NCI-H1105 (cell line): ENCODE measurements around the gene RCCD1.
"Not testable (repeated sequence)": the region's sequence is repeated elsewhere in the genome, so short reads cannot be mapped to it uniquely, and the experiment has no call there.

Source experiments
- DNase-seq: peaks from one replicate; lab custom pipeline; 2025; lab: John Stamatoyannopoulos, UW

Gene RCCD1

DNA sequence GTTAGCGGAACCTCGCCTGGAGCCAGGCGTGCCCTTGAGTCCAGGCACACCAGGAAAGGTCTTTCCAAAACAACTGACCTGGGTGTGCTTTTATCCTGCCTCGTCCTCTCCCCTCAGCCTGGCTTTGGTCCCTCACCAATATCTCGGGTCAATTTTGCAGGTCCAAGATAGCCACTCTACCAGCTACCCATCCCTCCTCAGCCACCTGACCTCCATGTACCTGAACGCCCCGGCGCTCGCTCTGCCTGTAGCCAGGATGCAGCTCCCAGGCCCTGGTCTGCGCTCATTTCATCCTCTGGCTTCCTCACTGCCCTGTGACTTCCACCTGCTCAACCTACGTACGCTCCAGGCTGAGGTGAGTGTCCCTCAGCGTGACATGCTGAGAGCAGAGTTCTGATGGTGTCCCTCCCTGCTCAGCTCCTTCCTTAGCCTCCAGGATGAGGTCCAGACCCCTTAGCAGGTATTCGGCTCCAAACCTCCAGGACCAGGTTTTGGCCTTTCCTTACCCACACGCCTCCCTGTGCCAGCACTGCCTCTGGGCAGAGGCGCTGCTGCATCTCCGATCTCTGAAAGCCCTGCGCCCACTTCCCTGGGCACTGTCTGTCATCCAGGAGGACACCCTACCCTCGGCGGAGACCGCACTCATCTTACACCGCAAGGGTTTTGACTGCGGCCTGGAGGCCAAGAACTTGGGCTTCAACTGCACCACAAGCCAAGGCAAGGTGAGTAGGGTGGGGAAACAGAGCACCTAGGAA is 36.5 kb upstream of the RCCD1 start:
- no peak for DNase-seq

DNA sequence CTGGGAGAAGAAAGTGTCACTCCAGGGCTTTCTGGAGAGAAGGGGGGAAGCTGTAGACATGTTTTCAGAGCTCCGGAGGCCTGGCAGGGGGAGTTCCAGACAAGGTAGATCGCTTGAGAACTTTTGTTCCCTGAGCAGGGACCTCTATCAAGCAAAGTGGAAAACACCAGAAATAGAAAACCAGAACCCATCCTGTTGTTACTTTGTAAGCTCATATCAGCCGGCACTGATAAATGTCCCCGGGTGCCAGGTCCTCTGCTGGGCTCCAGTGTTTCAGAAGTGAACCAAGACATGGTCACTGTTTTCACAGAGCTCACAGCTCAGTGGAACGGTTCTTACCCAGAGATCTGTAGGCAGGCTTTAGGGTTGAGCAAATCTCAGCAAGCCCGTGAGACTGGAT is 35.8 kb upstream of the RCCD1 start:
- DNase-seq: no peak

DNA sequence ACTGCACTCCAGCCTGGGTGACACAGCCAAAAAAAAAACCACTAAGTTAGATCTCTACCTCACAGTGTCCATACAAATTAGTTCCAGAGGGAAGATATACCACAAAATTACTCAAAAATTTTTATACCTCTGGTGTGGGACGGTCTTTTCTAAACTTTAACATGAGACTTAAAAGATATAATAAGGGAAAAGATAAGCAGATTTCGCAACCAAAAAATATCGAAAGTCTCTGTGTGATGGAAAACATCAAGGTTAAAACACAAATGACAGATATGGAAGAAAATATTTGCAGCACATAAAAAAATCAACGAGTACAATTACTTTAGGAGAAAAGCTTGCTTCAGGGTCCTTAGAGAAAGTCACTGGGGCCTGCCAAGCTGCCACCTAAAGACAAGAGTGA is 32.8 kb upstream of the RCCD1 start:
- no peak for DNase-seq

DNA sequence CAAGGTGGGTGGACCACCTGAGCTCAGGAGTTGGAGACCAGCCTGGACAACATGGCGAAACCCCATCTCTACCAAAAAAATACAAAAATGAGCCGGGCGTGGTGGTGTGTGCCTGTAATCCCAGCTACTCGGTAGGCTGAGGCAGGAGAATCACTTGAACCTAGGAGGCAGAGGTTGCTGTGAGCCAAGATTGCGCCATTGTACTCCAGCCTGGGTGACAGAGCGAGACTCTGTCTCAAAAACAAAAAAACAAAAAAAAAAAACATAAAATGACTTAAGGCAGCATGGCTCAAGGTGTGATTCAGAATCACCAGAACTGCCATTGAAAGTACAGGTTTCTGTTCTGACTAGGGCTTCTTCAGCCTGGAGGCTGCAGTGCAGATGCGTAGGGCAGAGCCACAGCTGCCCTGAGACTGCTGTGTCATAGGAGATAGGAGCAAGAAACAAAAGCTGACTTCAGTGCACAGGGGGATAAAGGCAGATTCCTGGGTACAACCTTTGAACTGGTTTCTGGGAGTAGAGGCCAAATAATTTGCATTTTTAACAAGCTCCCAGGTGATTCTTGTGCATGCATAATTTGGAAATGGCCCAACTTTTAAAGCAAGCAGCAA is 31.9 kb upstream of the RCCD1 start:
- DNase-seq: not testable (repeated sequence)

DNA sequence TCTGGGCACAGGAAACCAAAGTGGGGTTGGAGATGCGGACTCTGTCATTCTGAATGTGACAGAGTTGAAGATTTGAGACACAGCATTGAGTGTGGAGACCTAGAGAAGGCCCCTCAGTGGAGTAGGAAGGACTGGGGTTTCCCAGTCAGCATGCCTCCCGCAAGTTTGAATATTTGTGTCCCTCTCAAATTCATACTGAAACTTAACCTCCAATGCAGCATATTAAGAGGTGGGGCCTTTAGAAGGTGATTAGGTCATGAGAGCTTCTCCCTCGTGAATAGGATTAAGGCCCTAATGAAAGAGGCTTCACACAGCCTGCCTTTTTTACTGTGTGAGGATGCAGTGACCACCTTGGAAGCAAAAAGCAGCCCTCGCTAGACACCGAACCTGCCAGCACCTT is 30.3 kb upstream of the RCCD1 start:
- no peak for DNase-seq

DNA sequence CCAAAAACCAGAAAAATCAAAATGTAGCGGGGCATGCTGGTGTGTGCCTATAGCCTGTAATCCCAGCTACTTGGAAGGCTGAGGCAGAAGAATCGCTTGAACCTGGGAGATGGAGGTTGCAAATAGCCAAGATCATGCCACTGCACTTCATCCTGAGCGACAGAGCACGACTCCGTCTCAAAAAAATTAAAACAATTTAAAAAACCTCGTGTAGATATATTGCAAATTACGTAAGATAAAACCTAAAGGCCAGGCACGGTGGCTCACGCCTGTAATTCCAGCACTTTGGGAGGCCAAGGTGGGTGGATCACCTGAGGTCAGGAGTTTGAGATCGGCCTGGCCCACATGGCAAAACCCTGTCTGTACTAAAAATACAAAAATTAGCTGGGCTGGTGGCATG is 27.9 kb upstream of the RCCD1 start:
- not testable (repeated sequence) for DNase-seq

DNA sequence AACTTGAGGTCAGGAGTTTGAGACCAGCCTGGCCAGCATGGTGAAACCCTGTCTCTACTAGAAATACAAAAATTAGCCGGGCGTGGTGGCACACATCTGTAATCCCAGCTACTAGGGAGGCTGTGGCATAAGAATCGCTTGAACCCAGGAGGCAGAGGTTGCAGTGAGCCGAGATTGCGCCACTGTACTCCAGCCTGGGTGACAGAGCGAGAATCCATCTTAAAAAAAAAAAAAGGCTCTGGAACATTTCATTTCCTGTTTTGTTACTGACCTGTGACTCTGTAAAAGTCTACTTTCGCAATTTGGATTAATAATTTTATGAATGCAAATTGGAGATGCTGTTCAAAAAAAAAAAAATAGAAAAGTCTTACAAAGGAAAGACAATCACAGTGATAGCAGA is 26.6 kb upstream of the RCCD1 start:
- not testable (repeated sequence) for DNase-seq

DNA sequence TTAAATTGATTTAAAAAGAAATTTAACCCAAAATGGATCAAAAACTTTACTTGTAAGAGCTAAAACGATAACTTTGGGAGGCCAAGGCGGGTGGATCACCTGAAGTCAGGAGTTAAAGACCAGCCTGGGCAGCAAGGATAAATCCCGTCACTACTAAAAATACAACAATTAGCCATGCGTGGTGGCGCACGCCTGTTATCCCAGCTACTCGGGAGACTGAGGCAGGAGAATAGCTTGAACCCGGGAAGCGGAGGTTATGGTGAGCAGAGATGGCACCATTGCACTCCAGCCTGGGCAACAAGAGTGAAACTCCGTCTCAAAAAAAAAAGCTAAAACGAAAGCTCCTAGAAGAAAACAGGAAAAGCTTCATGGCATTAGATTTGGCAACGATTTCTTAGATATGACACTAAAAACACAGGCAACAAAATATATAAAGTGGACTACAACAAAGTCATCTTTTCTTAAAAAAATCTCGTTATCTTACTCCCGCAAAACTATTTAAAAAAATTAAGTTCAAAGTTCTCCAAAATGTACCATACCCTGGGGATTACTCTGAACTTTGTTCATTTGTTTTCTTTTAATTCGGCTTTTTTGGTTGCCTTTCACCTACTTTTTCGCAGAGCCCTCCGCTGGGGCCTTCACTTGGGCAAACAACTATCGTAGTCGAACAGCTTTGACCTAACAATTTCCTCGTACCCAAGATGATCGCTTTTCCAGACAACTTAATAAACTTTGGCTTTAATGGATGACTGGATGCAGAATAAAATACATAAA is 25.3 kb upstream of the RCCD1 start:
- DNase-seq: no peak

DNA sequence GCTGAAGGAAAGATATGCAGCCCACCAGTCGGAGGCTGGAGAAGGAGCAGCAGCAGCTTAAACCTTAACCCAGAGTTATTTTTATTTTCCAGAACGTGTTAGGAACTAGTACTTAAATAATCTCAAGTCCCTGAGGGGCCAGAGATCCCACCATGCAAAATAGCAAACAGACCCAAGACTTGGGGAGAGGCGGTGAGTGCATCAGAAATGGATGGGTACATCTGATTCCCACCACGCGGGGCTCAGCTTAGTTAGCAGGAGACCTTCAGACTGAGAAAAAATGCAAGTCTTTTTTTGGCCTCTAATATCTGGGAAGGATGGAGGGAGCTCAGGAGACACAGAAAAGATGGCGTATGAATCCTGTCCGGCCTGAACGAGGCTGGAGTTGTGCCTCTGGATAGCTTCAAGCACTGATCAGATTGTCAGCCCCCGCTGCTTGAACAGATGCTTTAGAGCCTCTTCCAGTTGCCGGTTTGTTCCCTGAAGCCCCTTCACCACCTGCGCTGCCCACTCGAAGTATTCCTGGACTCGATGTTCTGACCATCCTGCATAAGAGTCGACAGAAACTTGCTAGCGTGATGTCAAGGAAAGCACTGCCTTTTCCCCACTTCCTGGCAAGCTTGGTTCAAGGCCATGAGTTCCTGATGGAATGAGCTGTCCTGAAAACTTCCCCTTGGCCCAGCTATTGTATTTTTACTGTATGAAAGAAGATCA is 23.7 kb upstream of the RCCD1 start:
- DNase-seq: no peak

DNA sequence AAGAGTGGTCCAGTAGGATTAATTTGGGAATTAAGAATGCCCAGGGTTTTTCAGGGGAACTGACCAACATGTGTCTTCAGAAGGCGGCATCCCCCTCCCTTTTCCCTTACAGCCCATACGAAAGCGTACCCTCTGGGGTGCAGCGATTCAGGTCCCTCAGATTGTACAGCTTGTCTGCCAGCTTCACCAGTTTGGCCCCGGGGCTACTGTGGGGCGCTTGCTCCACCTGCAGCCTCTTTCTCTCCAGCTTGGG is 23.2 kb upstream of the RCCD1 start:
- DNase-seq: no peak

DNA sequence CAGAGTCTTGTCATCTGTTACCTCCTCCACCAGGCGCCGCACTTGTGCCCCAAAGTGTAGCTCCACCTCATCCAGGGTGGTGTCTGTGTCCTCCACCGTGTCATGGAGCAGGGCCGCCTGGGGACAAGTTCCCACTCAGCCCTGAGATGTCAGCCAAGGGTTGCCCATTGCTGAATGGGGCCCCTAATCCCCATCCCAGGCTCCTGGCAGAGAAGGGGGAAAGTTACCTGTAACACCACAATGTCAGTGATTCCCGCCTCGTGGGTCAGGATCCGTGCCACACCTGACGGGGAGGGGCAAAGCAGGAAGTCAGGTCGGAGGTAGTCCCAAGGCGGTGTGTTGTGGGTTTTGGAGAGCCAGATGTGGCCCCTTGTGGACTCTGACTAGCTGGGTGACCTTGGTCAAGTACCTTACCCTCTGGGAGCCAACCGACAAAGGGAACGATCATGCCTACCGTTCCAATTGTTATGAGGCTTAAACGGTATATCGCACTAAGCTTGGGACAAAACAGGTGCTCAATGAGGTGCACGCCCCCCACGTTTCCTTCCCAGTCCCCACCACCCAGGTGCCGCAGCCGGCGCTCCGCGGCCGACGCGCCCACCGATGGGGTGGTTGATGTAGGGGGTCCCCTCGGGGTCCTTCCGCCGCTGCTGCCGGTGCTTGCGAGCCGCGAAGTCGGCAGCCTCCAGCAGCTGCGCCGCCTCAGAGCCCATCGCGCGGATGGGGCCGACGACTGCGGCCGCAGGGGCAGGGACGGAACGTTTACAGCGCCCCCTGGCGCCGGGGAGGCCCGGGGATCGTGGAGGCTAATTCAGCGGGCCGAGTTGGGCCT is 22.6 kb upstream of the RCCD1 start, which contains the start of gene HDDC3:
Gene HDDC3 (minus strand): TSS at position 722 of the 832 bp plus-strand sequence. CDS start 9 bp downstream, at position 713.
- peak; percentile 71 for DNase-seq

DNA sequence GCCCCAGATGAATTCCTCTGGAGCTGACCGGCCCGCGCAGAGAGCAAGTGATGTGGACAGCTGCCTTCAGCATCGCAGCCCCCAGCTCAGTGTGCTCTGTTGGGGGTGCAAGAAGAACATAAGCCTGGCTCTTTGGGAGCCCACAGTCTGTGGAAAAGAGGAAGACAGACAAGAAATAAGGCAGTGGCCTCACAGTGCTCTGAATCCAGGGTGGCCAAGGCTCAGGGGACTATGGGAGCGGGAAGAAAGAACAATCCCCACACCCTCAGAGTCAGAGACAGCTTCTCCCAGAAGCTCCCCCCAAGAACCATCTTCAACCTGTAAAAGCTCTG is 22.1 kb upstream of the RCCD1 start:
- DNase-seq: no peak

DNA sequence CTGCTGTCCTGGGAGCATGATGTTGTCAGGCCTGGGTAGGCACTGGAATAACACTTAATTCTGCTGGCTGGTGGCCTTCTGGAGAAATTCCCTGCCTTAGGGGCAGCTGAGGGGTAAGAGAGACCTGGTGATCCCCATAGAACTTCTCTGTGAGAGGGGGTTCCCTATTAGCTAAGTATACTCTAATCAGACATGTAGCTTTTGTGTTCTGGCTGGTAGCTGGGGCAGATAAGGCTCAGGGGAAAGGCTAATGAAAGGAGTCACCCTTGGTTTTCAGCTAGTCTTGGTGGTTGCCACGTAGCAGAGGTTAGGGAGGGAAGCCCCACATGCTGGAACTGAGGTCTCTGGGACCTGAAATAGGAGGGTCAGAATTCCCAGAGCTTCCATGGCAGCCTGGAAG is 21.4 kb upstream of the RCCD1 start:
- DNase-seq: no peak

DNA sequence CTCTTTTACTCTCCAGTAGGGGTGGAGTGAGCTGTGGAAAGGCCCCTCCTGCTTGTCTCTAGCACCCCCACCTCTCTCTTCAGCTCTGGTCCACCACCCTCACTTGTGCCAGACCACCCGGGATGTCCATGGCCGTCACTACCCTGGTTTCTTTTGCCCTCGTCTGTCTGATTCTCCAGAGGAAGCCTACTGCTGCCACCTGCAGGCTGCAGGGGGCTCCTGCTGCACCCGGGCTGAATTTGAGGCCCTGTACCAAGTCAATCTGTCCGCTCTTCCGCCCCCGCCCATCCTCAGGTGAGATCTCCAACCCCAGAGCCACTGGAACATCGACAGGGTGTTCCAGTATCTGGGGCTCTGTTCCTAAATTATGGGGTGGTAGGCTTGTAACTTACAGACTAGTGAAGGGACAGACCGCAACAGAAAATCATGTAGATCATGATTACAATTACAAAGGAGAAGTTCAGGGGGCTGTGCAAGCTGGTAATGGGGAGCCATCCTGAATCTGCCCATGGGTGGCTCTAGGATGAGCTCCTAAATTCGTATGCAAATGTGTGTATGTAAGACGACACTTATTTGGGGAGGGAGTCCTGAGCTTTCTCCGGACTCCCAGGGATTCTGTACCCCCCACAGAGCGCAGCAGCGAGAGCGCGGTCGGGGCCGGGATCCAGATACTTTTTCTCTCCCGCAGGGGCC is 20.3 kb upstream of the RCCD1 start:
- DNase-seq: peak; percentile 66

DNA sequence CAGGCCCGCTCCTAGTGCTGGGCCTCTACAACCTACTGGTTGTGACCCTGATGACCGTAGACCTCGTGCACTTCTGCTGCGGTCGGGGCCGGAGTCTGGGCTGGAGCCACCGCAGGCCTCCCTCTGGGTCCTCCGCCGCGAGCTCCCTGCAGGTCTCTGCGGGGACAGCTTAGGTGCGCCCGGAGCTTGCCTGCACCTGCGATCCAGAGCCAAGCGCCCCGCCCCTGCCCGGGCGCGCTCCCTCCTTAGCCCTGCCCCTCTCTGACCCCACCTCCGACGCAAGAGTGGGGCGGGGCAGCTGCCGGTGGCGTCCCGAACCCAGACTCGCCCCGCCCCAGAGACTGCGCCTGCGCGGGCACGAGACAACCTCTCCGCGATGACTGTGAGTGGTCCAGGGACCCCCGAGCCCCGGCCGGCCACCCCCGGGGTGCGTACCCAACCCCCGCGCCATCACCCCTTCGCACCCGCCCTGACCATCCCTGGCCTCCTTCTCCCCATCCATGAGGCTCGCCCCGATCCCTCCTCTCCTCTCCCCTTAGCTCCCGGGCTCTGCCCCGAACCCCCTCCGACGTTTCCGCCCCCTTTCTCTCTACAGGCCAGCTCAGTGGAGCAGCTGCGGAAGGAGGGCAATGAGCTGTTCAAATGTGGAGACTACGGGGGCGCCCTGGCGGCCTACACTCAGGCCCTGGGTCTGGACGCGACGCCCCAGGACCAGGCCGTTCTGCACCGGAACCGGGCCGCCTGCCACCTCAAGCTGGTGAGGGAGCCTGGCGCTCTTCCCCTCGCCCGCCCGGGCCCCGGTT is 19.5 kb upstream of the RCCD1 start, which contains the start of gene UNC45A:
Gene UNC45A (plus strand): TSS at position 337 of the 803 bp plus-strand sequence. CDS start 40 bp downstream, at position 377.
- peak; percentile 76 for DNase-seq

DNA sequence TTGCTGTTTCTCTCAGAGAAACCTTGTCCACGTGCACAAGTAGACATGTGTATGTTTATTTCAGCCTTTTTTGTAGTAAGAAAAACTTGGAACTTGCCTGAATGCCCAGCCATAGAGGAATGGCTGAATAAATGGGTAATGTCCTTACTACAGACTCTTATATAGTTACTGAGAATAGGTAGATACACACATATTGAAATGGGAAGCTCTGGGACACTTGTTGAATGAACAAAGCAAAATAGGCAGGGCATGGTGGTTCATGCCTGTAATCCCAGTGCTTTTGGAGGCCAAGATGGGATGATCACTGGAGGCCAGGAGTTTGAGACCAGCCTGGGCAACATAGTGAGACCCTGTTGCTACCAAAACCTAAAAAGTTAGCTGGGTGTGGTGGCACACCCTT is 17.9 kb upstream of the RCCD1 start:
- no peak for DNase-seq

DNA sequence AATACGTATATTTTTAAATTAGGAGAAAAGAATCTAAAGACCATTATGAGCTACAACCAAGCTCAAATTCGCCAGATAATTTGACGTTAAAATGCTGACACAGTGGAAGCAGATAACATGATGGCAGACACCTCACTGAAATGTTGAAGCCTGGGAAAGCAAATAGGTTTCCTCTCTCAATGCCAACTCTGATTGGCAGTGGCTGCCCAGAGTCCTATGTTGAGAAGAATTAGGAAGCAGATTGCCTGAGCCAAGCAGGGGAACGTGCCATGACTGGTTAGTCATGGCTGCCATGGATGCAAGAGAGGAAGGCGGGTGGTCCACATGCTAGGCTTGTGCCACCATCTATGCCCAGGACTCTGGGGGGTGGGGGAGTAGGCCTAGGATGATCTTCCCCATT is 16.4 kb upstream of the RCCD1 start:
- DNase-seq: no peak

DNA sequence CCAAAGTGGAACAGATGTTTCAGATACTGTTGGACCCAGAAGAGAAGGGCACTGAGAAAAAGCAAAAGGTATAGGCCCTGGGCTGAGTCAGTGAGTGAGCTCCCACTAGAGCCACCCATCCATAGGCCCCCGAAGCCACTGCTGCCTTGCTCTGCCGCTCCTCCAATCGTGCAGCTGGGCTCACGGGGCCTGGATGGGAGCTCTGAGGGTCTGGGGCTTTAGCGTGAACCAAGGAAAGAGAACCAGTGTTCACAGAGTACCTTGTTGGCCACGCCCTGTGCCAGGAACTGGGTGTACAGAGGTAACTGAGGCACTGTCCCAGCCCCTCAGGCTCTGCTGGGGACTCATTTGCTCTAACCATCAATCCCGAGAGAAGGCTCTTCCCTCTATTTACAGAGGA is 14.9 kb upstream of the RCCD1 start:
- no peak for DNase-seq

DNA sequence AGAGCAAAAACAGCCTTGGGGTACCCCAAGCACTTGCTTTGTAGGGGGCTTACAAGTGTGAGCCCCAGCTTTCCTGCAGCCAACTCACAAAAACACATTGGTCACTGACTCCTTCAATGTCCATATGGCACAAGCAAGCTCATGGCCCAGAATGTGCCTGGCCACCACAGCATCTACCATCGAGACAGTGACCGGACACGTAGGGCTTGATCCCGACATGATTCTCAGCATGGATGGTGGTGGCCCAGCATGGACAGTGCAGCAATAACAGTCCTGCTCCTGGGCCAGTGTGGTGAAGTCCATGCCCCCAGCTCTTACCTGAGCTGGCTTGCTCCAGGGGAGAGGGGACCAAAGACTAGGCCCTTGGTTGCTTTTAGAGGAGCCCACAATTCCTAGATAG is 13.6 kb upstream of the RCCD1 start:
- no peak for DNase-seq

DNA sequence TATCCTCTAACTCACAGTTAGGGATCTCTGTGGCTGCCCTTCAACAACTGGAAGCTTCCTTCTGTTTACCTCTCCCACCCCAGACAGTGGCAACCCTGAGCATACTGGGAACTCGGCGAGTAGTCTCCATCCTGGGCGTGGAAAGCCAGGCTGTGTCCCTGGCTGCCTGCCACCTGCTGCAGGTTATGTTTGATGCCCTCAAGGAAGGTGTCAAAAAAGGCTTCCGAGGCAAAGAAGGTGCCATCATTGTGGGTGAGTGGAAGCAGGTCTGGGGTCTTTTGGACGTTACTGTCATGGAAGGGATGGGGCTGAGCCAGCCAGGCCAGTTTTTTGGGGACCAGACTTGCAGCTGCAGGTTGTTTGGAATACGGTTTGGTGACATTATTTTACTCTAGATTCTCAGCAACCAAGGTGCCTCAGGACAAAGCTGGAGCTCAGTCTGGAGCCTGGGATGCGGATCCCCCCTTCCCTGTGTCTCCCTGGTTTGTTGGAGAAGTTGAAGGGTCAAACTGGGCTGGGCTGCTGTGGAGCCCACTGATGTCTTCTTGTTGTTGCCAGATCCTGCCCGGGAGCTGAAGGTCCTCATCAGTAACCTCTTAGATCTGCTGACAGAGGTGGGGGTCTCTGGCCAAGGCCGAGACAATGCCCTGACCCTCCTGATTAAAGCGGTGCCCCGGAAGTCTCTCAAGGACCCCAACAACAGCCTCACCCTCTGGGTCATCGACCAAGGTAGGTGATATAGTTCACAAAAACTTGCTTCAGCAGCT is 12.1 kb upstream of the RCCD1 start:
- DNase-seq: no peak
